ENCODE measurements around the gene SLC48A1. TPM values are rescaled to one million over a fixed set of nuclear protein-coding genes. Genes with fewer than 3 reads are reported as not detected.

The SLC48A1 gene
- total RNA-seq, 1 experiment from 2014 or later, result 37.5 TPM

GRCh38 chr12:47750229-47750798 is 22.7 kb upstream of the SLC48A1 start:
- POLR2A ChIA-PET, result no interaction called here
- no peak for DNase-seq
- no TSS peak for BruUV-seq (replicated peaks)
- Histone ChIP-seq H3K4me1 (peaks cover 12% of the 10 kb centered on the region), H3K36me3 (ENCODE audit: control insufficient read depth, insufficient read depth, low read length) (no peaks in the 10 kb centered on the region), H3K4me3 (ENCODE audit: low read depth, low read length) (no peak overlapping the region), H3K9me3 (no peaks in the 10 kb centered on the region), H3K27me3 (replicated peaks; ENCODE audit: control insufficient read depth, insufficient read depth, low read length) (no peaks in the 10 kb centered on the region)
- Mint-ChIP-seq H3K9me3 (ENCODE audit: unreplicated experiment) (no peaks in the 10 kb centered on the region), H3K36me3 (ENCODE audit: insufficient read depth, unreplicated experiment) (no peaks in the 10 kb centered on the region), H3K27me3 (ENCODE audit: insufficient read depth, unreplicated experiment) (no peaks in the 10 kb centered on the region), H3K4me1 (ENCODE audit: low read depth, unreplicated experiment) (peaks cover 18% of the 10 kb centered on the region), H3K27ac (ENCODE audit: unreplicated experiment) (no peak overlapping the region), H3K4me3 (ENCODE audit: unreplicated experiment) (no peak overlapping the region)
- CTCF ChIA-PET, result interaction anchor here (0.6 kb wide), 1 partner anchor 18 kb away, joined by 3 read pairs; no protein-coding TSS in a partner anchor
- no peak for TF ChIP-seq CTCF (IDR thresholded peaks at IDR 0.05; ENCODE audit: insufficient read depth in 1 of 2, low read depth in 1 of 2, low read length in 1 of 2, severe bottlenecking in 1 of 2, unreplicated experiment in 1 of 2)
- intact Hi-C loops (cut with micrococcal nuclease; ENCODE audit: unreplicated experiment), result no loop called here

GRCh38 chr12:47750916-47751470 is 22.0 kb upstream of the SLC48A1 start:
- no peaks in the 10 kb centered on the region for H3K9me3 Mint-ChIP-seq (ENCODE audit: unreplicated experiment)
- no peaks in the 10 kb centered on the region for H3K36me3 ChIP-seq (ENCODE audit: control insufficient read depth, insufficient read depth, low read length)
- BruUV-seq (replicated peaks), result no TSS peak
- no peak overlapping the region for H3K4me3 Mint-ChIP-seq (ENCODE audit: unreplicated experiment)
- ChIA-PET POLR2A (no interaction called here), CTCF (no interaction called here)
- H3K27me3 Mint-ChIP-seq (ENCODE audit: insufficient read depth, unreplicated experiment), result no peaks in the 10 kb centered on the region
- H3K9me3 ChIP-seq, result no peaks in the 10 kb centered on the region
- no peaks in the 10 kb centered on the region for H3K36me3 Mint-ChIP-seq (ENCODE audit: insufficient read depth, unreplicated experiment)
- no peak overlapping the region for H3K4me3 ChIP-seq (ENCODE audit: low read depth, low read length)
- no peak for TF ChIP-seq CTCF (IDR thresholded peaks at IDR 0.05; ENCODE audit: insufficient read depth in 1 of 2, low read depth in 1 of 2, low read length in 1 of 2, severe bottlenecking in 1 of 2, unreplicated experiment in 1 of 2)
- H3K4me1 ChIP-seq, result peaks cover 11% of the 10 kb centered on the region
- intact Hi-C loops (cut with micrococcal nuclease; ENCODE audit: unreplicated experiment), result no loop called here
- peaks cover 19% of the 10 kb centered on the region for H3K4me1 Mint-ChIP-seq (ENCODE audit: low read depth, unreplicated experiment)
- DNase-seq, result no peak
- H3K27ac Mint-ChIP-seq (ENCODE audit: unreplicated experiment), result no peak overlapping the region
- no peaks in the 10 kb centered on the region for H3K27me3 ChIP-seq (replicated peaks; ENCODE audit: control insufficient read depth, insufficient read depth, low read length)

GRCh38 chr12:47751561-47751960 is 21.5 kb upstream of the SLC48A1 start:
- peaks cover 19% of the 10 kb centered on the region for H3K4me1 Mint-ChIP-seq (ENCODE audit: low read depth, unreplicated experiment)
- CTCF ChIA-PET, result no interaction called here
- no peaks in the 10 kb centered on the region for H3K36me3 ChIP-seq (ENCODE audit: control insufficient read depth, insufficient read depth, low read length)

More at GRCh38 chr12:47751561-47751960, 21.5 kb upstream of the SLC48A1 start:
- no peak for DNase-seq
- Histone ChIP-seq H3K27me3 (replicated peaks; ENCODE audit: control insufficient read depth, insufficient read depth, low read length) (no peaks in the 10 kb centered on the region), H3K4me1 (peaks cover 11% of the 10 kb centered on the region), H3K9me3 (no peaks in the 10 kb centered on the region), H3K4me3 (ENCODE audit: low read depth, low read length) (no peak overlapping the region)
- Mint-ChIP-seq H3K27me3 (ENCODE audit: insufficient read depth, unreplicated experiment) (no peaks in the 10 kb centered on the region), H3K27ac (ENCODE audit: unreplicated experiment) (no peak overlapping the region), H3K4me3 (ENCODE audit: unreplicated experiment) (no peak overlapping the region), H3K9me3 (ENCODE audit: unreplicated experiment) (no peaks in the 10 kb centered on the region), H3K36me3 (ENCODE audit: insufficient read depth, unreplicated experiment) (no peaks in the 10 kb centered on the region)
- POLR2A ChIA-PET, result interaction anchor here (0.5 kb wide), 1 partner anchor 413 kb away, joined by 6 read pairs; no protein-coding TSS in a partner anchor
- no peak for TF ChIP-seq CTCF (IDR thresholded peaks at IDR 0.05; ENCODE audit: insufficient read depth in 1 of 2, low read depth in 1 of 2, low read length in 1 of 2, severe bottlenecking in 1 of 2, unreplicated experiment in 1 of 2)
- intact Hi-C loops (cut with micrococcal nuclease; ENCODE audit: unreplicated experiment), result no loop called here
- BruUV-seq (replicated peaks), result no TSS peak

Data from Caco-2 (cell line).